Measurements from ENCODE around the gene TUNAR. TPM values are rescaled to one million over a fixed set of nuclear protein-coding genes. Genes with fewer than 3 reads are reported as not detected.

The TUNAR gene
- total RNA-seq, result under 1 TPM in 1 of 4 donors, not detected in 3; 0.13 TPM

DNA sequence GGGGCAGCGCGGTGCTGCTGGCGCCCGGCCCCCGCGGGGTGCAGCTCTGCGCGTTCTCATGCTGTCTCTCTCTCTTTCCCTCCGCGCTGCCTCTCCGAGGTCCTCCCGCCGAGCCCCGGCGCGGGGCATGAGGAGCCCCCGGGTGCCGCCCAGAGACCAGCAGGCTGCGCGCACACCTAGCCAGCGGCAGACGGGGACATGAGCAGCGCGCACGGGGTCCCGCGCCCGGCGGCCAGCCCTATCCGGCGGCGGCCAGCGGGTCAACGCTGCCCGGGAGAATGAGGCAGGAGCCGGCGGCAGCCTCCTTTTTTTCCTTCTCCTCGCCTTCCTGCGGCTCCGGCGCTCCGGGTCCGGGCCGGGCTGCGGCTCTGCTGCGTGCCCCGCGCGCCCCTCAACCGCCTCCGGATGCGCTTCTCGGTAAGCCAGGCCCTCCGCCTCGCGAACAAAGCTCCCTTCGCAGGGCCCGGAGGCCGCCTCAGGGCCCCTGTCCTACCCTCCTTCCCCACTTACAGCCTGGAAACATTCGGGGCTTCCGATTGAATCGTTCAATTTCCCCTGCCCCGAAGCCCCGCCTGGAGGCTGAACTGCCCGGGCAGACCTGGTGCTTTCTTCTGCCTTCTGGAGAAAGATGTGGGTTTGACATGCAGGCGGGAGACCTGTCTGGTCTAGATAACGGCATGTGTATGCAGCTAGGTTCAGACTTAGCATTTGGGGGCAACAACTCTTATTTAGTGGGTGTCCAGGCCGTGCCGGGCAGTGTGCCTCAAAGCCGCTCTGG lies at the start of gene TUNAR:
Gene TUNAR (plus strand): TSS at position 72 of the 778 bp plus-strand sequence.
- H3K4me3 ChIP-seq, result peak within 1 kb of the TSS; percentile 7 to 43 (median 25)
- H3K9me3 ChIP-seq, result no peaks in the 10 kb centered on the region
- TF ChIP-seq POLR2A (IDR thresholded peaks at IDR 0.05; ENCODE audit: low read depth) (no peak), POLR2AphosphoS5 (IDR thresholded peaks at IDR 0.05) (no peak), EP300 (IDR thresholded peaks at IDR 0.05) (no peak)
- TF ChIP-seq, protein P1, sequence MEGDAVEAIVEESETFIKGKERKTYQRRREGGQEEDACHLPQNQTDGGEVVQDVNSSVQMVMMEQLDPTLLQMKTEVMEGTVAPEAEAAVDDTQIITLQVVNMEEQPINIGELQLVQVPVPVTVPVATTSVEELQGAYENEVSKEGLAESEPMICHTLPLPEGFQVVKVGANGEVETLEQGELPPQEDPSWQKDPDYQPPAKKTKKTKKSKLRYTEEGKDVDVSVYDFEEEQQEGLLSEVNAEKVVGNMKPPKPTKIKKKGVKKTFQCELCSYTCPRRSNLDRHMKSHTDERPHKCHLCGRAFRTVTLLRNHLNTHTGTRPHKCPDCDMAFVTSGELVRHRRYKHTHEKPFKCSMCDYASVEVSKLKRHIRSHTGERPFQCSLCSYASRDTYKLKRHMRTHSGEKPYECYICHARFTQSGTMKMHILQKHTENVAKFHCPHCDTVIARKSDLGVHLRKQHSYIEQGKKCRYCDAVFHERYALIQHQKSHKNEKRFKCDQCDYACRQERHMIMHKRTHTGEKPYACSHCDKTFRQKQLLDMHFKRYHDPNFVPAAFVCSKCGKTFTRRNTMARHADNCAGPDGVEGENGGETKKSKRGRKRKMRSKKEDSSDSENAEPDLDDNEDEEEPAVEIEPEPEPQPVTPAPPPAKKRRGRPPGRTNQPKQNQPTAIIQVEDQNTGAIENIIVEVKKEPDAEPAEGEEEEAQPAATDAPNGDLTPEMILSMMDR (IDR thresholded peaks at IDR 0.05), result no peak
- H3K4me1 ChIP-seq, result peaks cover 6 to 17% (median 15%) of the 10 kb centered on the region in 4 donors
- no peak within 1 kb of the TSS for H3K27ac ChIP-seq (replicated peaks in 1 of 4)
- H3K27me3 ChIP-seq, result peaks cover 0 to 79% (median 17%) of the 10 kb centered on the region in 4 donors
- no peak for DNase-seq (ENCODE audit: extremely low spot score)
- H3K36me3 ChIP-seq, result no peaks in the 10 kb centered on the region
- 4% methylated on average over 43 of the region's 70 CpGs for WGBS
- intact Hi-C loops (cut with DNase I), result no loop called here

DNA sequence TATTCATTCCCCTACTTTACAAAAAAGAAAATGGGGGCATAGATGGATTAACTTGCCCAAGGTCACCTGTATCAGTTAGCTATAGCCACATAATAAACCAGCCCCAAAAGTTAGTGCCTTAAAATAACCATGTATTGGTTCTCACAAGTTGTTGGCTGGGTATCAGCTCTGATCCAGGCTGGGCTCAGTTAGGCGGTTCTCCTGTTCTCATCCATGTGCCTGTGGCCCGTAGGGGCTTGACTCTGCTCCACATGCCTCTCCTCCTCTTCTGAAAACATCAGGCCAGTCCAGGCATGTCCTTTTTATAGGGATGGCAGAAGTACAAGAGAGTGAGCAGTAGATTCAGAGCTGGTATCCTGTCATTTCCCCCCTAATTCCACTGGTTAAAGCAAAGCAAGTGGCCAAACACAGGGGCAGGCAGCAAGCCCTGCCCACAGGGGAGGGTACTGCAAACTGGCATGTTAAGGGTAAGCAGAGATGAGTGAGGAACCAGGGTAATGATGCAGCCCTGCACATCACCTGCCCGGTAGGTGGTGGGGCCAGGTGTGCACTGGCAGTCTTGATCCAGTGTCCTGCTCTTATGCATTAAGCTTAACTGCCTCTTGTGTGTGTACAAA lies 47.9 kb upstream of the TUNAR start:
- 100% methylated on average over 3 of the region's 3 CpGs for WGBS
- Histone ChIP-seq H3K27me3 (peaks cover 0 to 50% (median 0%) of the 10 kb centered on the region in 4 donors), H3K27ac (replicated peaks in 1 of 4) (no peak overlapping the region), H3K9me3 (peaks cover 0 to 12% (median 7%) of the 10 kb centered on the region in 4 donors), H3K36me3 (no peaks in the 10 kb centered on the region), H3K4me3 (no peak overlapping the region), H3K4me1 (no peaks in the 10 kb centered on the region)
- TF ChIP-seq POLR2A (IDR thresholded peaks at IDR 0.05; ENCODE audit: low read depth) (no peak), EP300 (IDR thresholded peaks at IDR 0.05) (no peak), POLR2AphosphoS5 (IDR thresholded peaks at IDR 0.05) (no peak)
- TF ChIP-seq, protein P1 (IDR thresholded peaks at IDR 0.05), result no peak
- DNase-seq (ENCODE audit: extremely low spot score), result peak; percentile 90
- intact Hi-C loops (cut with DNase I), result no loop called here

DNA sequence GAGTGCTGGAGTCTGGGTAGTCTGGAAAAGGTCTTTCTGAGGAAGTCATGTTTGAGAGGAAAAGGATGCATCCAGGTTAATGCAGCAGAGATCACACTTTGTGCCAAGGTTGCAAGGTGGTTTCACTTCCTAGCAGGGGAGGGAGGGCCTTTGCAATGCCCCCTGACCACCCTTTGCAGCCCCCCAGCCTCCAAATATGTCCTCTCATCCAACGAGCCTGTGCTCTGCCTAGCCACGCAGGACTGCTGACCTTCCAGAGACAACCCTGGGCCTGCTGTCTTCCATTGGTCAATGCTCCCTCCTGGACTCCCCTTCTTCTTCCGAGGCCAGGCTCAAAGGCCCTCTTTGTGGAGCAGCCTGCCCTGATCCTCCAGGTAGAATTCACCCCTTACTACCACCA lies 47.3 kb upstream of the TUNAR start:
- Histone ChIP-seq H3K9me3 (peaks cover 0 to 12% (median 7%) of the 10 kb centered on the region in 4 donors), H3K27ac (replicated peaks in 1 of 4) (no peak overlapping the region), H3K27me3 (peaks cover 0 to 56% (median 0%) of the 10 kb centered on the region in 4 donors), H3K4me1 (no peaks in the 10 kb centered on the region), H3K4me3 (no peak overlapping the region), H3K36me3 (no peaks in the 10 kb centered on the region)
- intact Hi-C loops (cut with DNase I), result no loop called here
- TF ChIP-seq, protein P1 (IDR thresholded peaks at IDR 0.05), result no peak
- no peak for TF ChIP-seq POLR2A (IDR thresholded peaks at IDR 0.05; ENCODE audit: low read depth)
- no peak for TF ChIP-seq EP300 (IDR thresholded peaks at IDR 0.05)
- TF ChIP-seq POLR2AphosphoS5 (IDR thresholded peaks at IDR 0.05), result no peak
- 79% methylated on average over 3 of the region's 3 CpGs for WGBS
- peak; percentile 82 for DNase-seq (ENCODE audit: extremely low spot score)

DNA sequence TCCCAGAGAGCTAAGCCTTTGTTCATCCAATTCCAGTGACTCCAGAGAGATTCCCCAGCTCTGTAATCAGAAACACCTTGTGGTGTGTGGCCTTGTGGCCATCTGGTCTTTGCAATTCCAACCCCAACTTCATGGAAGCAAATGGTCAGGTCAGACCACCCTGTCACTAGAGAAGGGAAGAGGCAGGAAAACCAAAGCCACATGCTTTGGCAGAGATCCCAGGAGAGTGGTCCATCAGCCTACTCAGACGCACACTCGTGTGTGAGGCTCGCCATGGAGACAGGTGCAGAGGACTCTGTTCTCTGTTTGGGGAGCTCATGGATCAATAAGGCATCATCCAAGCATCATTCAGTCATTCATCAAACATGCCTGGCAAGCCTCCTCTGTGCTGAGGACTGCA lies 46.2 kb upstream of the TUNAR start:
- Histone ChIP-seq H3K4me1 (no peaks in the 10 kb centered on the region), H3K9me3 (peaks cover 0 to 12% (median 7%) of the 10 kb centered on the region in 4 donors), H3K27me3 (peaks cover 0 to 56% (median 0%) of the 10 kb centered on the region in 4 donors), H3K36me3 (no peaks in the 10 kb centered on the region), H3K4me3 (no peak overlapping the region), H3K27ac (replicated peaks in 1 of 4) (no peak overlapping the region)
- intact Hi-C loops (cut with DNase I), result no loop called here
- DNase-seq (ENCODE audit: extremely low spot score), result peak; percentile 82
- TF ChIP-seq POLR2A (IDR thresholded peaks at IDR 0.05; ENCODE audit: low read depth) (no peak), EP300 (IDR thresholded peaks at IDR 0.05) (no peak), POLR2AphosphoS5 (IDR thresholded peaks at IDR 0.05) (no peak)
- TF ChIP-seq, protein P1 (IDR thresholded peaks at IDR 0.05), result no peak
- WGBS, result 30% methylated on average over 3 of the region's 3 CpGs

Measured in esophagus muscularis mucosa (tissue), 4 donors.